ENCODE data around the gene CBX2. TPM values are rescaled to one million over a fixed set of nuclear protein-coding genes. Genes with fewer than 3 reads are reported as not detected.

CBX2 gene
- total and polyA plus RNA-seq, 9 donors, result 6.1 to 14.4 (median 11.3) TPM

DNA sequence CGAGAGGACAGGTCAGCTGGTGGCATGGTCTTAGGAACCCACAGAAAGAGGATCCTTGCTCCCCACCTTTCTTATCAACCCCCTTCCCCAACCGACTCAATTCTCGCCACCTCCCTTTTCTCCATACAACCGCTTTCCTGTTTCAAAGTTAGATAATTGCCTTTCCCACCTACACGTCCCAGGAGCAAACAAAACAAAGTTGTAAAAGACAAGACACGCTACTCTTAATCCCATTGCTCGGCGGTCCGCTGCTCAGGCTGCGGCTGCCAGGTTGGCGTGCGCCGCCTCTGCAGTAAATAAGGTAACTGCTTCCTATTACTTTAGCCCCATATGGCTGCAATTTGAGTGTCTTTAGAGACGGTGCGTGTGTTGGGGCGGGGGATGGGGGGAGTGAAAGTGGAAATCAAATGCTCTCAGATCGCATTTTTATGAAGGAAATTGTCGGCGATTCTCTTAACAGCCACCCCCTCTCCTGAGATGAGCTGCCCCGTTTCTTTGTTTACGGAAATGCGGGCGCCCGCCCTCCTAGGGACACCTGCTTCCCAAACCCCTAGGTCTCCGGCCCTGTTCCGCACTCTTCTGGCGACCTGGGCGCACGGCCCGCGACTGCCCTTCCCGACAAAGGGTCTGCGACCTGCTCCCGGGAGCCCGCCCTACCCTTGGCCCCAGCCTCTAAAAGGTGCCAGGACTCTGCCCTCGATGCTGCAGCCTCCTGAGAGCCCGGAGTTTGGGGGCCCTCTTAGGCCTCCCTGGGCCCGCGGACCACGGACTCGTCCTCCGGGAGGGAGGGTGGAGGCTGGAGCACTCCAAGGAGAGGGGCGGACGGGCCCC lies 22.6 kb downstream of the CBX2 start:
- DNase-seq, result peak; percentile 77
- Histone ChIP-seq H3K4me3 (ENCODE audit: low read length) (no peak overlapping the region), H3K9me3 (replicated peaks; ENCODE audit: control insufficient read depth, low read depth, low read length) (no peaks in the 10 kb centered on the region), H3K27ac (ENCODE audit: low read length) (no peak overlapping the region), H3K4me1 (ENCODE audit: control insufficient read depth, insufficient read depth, low read length) (peaks cover 69% of the 10 kb centered on the region), H3K27me3 (ENCODE audit: control insufficient read depth, insufficient read depth, low read length) (peaks cover 81% of the 10 kb centered on the region), H3K36me3 (ENCODE audit: control insufficient read depth, insufficient read depth, low read length) (no peaks in the 10 kb centered on the region)
- WGBS (ENCODE audit: insufficient coverage), result under 1% methylated on average over 30 of the region's 44 CpGs

DNA sequence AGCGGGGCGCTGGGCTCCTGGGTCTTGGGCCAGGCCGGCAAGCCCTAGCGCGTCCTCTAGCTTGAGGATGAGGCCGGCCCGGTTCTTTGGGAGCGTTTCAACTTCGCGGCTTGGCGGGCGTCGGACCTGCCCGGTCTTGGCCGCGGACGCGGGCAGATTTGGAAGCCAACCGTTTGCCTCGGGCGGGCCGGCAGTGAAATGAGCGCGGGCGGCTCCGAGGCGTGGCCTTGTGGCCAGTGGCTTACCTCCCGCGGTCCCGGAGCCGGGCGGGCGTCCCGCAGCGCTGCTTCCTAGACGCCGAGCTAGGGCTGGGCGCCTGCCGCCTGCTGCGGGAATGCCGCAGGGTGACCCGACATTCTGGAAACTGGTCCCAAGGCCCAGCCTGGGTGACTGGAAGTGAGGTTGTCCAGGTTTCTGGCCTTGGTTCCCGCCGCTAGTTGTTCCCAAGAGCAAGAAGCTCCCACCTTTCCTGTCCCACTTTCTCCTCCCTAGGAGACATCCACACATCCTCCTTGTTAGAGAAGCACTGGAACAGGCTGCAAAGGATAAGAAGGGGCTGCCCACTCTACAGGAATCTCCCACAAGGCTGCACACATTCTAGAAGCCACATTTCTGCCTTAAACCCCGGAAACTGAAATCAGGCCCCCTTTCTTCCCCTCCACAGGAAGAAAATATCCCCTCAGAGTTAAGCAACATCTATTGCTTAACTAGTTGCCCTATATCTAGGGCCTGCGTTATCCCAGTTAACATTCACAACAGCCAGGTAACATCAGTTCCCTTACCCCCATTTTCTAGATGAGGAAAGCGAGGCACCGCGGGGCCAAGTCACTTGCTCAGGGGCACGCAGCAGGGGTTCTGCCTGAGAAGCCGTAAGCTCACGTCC lies 23.4 kb downstream of the CBX2 start:
- peak; percentile 25 for DNase-seq
- 3% methylated on average over 50 of the region's 52 CpGs for WGBS (ENCODE audit: insufficient coverage)
- Histone ChIP-seq H3K4me3 (ENCODE audit: low read length) (no peak overlapping the region), H3K4me1 (ENCODE audit: control insufficient read depth, insufficient read depth, low read length) (peaks cover 62% of the 10 kb centered on the region), H3K9me3 (replicated peaks; ENCODE audit: control insufficient read depth, low read depth, low read length) (no peaks in the 10 kb centered on the region), H3K36me3 (ENCODE audit: control insufficient read depth, insufficient read depth, low read length) (no peaks in the 10 kb centered on the region), H3K27ac (ENCODE audit: low read length) (no peak overlapping the region), H3K27me3 (ENCODE audit: control insufficient read depth, insufficient read depth, low read length) (peaks cover 88% of the 10 kb centered on the region)

DNA sequence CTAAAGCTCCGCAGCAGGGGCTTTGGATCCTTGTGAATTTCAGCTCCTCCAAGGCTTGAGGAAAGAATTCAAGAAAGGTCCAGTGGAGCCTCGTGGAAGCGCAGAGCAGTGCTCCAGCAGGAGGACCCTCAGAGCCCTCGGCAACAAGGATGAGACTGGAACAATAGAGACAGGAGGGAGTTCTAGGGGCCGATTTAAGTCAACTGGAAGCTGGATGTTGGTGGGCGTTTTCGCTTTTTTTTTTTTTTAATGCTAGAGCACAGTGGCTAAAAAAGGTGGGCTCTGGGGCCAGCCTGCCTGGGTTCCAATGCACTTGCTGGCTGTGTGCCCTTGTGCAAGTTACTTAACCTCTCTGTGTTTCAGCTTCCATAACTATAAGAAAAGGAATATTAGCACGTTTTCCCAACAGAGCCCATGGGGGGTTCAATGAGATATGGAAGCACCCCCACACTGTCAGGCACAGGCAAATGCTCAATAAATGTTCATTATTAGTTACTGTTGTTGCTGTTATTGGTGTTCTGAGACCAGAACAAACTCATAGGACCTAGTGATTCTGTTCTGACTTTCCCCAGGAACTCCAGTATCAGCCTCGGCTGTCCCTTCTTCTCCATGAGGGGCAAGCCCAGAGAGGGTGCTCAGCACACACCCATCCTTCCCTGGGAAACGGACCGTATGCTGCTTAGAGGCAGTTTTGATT lies 24.2 kb downstream of the CBX2 start:
- H3K4me3 ChIP-seq (ENCODE audit: low read length), result no peak overlapping the region
- 5% methylated on average over 10 of the region's 11 CpGs for WGBS (ENCODE audit: insufficient coverage)
- H3K9me3 ChIP-seq (replicated peaks; ENCODE audit: control insufficient read depth, low read depth, low read length), result no peaks in the 10 kb centered on the region
- no peak for DNase-seq
- H3K4me1 ChIP-seq (ENCODE audit: control insufficient read depth, insufficient read depth, low read length), result peaks cover 61% of the 10 kb centered on the region
- no peak overlapping the region for H3K27ac ChIP-seq (ENCODE audit: low read length)
- H3K36me3 ChIP-seq (ENCODE audit: control insufficient read depth, insufficient read depth, low read length), result no peaks in the 10 kb centered on the region
- H3K27me3 ChIP-seq (ENCODE audit: control insufficient read depth, insufficient read depth, low read length), result peaks cover 96% of the 10 kb centered on the region

DNA sequence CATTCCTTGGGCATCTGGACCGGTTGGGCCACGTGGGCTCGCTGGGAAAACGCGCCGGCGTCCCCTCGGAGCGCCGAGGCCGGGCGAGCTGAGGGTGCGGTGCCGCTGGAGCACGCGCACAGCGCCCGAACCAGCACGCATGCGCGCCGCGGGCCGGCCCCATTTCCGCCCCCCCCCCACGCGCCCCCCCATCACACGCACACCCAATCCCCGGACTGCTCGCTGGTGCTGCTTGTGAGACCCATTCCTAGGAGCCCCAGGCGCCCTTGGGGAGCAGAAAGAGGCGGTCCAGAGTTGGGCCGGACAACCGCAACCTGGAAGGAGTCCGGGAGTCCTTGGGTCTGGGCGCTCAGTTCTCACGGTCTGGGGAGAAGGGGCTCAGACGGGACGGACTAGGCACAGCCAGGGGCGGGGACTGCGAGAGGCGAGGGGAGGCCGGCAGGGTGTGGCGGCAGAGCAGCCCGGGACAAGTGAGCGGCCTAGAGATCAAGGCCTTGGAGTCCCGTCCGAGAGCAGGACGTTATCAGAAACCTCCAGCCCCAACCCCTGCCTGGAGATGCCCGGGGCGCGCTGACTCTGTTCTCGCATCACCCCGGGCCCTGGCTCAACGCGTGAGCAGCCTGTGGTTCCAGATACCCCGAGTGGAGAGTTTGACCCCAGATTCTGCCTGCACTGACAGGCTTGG lies 24.9 kb downstream of the CBX2 start:
- no peak for DNase-seq
- Histone ChIP-seq H3K27me3 (ENCODE audit: control insufficient read depth, insufficient read depth, low read length) (peaks cover 100% of the 10 kb centered on the region), H3K4me3 (ENCODE audit: low read length) (no peak overlapping the region), H3K27ac (ENCODE audit: low read length) (no peak overlapping the region), H3K9me3 (replicated peaks; ENCODE audit: control insufficient read depth, low read depth, low read length) (no peaks in the 10 kb centered on the region), H3K4me1 (ENCODE audit: control insufficient read depth, insufficient read depth, low read length) (peaks cover 58% of the 10 kb centered on the region), H3K36me3 (ENCODE audit: control insufficient read depth, insufficient read depth, low read length) (no peaks in the 10 kb centered on the region)
- WGBS (ENCODE audit: insufficient coverage), result 2% methylated on average over 48 of the region's 57 CpGs

DNA sequence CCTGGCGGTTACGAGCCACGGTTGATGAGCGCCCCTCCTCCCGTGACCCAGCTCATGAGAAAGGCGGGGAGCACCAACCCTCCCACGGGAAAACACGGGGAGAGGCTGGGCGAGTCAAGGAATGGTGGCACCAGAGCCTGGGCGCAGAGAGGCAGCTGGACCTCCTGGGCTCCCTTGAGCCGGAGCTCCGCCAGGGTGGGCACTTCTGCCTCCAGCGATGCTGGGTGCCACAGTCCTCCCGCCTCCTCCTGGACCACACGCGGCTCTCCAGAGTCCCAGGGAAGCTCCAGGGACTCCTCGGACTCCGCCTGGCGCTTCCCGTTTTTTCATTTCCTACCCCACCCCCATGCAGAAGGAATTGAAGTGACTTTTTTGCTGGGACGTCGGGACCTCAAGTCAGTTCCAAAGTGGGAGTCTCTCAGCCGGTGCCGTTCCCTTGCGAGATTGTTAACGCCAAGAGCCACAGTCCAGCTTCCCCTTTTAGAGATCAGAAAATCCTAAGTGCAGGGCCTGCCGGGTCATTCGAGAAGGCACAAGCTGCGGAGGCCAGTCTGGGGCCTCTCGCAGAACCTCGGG lies 25.6 kb downstream of the CBX2 start:
- Histone ChIP-seq H3K9me3 (replicated peaks; ENCODE audit: control insufficient read depth, low read depth, low read length) (no peaks in the 10 kb centered on the region), H3K4me3 (ENCODE audit: low read length) (no peak overlapping the region), H3K36me3 (ENCODE audit: control insufficient read depth, insufficient read depth, low read length) (no peaks in the 10 kb centered on the region), H3K27ac (ENCODE audit: low read length) (no peak overlapping the region), H3K4me1 (ENCODE audit: control insufficient read depth, insufficient read depth, low read length) (peaks cover 52% of the 10 kb centered on the region), H3K27me3 (ENCODE audit: control insufficient read depth, insufficient read depth, low read length) (peaks cover 100% of the 10 kb centered on the region)
- WGBS (ENCODE audit: insufficient coverage), result 8% methylated on average over 26 of the region's 31 CpGs
- no peak for DNase-seq

DNA sequence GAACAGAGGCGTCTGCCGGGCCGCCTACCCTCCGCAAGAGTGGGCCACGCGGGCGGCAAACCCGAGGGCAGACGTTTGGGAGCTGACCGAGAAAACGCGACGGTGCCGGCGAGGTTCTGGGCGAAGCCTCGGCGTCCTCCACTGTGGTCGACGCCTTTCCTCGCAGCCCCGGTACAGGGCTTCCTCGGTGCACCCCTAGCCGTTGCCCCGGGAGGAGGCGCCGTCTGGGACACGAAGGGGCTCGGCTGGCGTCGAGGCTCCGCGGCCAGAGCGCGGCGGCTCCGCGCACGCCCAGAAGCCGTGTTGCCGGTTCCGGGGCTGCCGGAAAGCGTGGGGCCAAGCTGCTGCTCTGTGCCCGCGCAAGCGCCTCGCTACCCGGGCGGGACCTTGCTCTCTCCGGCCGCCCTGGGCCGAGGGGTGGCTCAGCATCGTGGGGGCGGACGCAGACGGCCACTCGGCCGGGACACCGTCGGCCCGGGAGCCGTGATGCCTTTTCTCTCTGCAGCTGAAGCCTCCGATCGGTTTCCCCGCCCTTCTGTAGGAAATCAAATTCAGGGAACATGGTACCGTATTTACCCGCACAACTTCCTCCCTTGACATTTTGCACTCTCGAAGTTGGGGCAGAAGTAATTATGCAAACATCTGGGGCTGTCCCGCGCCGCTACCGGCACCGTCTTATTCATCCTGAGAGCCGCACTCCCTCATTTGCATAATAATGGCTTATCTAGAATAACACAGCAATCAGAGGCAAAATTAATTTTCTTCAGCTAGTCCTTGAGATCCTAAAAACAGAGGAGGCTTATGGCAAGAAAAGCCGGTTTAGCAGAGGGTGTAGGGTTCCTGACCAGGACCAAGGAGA lies 26.3 kb downstream of the CBX2 start:
- H3K4me1 ChIP-seq (ENCODE audit: control insufficient read depth, insufficient read depth, low read length), result peaks cover 45% of the 10 kb centered on the region
- no peaks in the 10 kb centered on the region for H3K36me3 ChIP-seq (ENCODE audit: control insufficient read depth, insufficient read depth, low read length)
- no peaks in the 10 kb centered on the region for H3K9me3 ChIP-seq (replicated peaks; ENCODE audit: control insufficient read depth, low read depth, low read length)
- WGBS (ENCODE audit: insufficient coverage), result 1% methylated on average over 64 of the region's 76 CpGs
- no peak overlapping the region for H3K27ac ChIP-seq (ENCODE audit: low read length)
- H3K27me3 ChIP-seq (ENCODE audit: control insufficient read depth, insufficient read depth, low read length), result peaks cover 100% of the 10 kb centered on the region
- DNase-seq, result no peak
- no peak overlapping the region for H3K4me3 ChIP-seq (ENCODE audit: low read length)

DNA sequence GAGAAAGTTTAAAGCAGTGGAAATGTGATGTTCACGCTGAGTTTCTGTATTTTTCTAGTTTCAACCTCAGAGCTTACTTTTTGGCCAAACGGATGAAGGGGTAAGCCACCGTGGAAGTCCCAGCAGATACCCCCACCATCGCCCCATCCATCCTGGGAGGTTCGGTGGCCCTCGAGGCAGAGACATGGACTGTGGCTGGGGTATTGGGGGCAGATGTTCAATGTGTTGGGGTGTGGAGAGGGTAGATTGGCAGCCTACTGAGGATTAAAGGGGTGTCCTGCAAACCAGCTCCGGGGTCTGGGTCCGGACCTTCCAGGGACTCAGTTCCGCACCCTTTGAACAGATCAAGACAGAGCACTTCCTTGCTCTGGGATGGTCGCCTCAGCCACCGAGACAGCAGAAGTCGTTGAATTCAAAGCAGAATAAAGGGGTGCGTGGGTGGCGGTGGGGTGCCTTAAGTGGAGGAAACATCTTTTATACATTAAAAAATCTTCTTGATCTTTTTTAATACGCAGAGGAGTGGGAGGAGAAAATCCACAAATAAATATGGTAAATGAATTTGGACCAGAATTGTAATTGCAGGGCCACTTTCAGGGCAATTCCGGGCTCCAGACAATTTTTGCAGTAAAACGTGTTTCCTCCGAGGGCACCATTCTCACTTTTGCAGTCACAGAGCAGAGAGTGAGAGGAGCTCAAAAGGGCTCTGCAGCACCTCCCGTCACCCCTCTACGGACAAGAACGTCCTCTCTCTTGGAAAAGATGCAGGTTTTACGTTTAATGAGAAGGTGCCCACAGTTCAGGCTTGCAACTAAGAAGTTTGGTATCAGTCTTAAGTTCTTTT lies 27.1 kb downstream of the CBX2 start:
- Histone ChIP-seq H3K27ac (ENCODE audit: low read length) (no peak overlapping the region), H3K4me1 (ENCODE audit: control insufficient read depth, insufficient read depth, low read length) (peaks cover 43% of the 10 kb centered on the region), H3K27me3 (ENCODE audit: control insufficient read depth, insufficient read depth, low read length) (peaks cover 99% of the 10 kb centered on the region), H3K4me3 (ENCODE audit: low read length) (no peak overlapping the region), H3K9me3 (replicated peaks; ENCODE audit: control insufficient read depth, low read depth, low read length) (no peaks in the 10 kb centered on the region), H3K36me3 (ENCODE audit: control insufficient read depth, insufficient read depth, low read length) (no peaks in the 10 kb centered on the region)
- DNase-seq, result no peak
- 4% methylated on average over 3 of the region's 22 CpGs for WGBS (ENCODE audit: insufficient coverage)

DNA sequence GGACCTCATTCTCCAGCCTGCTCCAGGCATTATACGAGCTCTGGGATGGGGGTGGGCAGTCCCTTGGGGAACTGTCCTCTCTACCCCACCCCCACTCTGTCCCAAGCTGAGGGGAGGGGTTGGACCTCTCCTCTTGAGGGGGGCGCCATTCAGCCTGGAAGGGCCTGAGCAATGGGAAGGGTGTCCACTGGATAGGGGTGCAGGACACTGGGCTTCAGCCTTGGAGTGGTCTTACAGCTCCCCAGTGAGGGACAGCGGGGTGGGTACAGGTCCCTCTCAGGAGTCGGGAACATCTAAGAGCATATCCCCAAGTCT lies 28.5 kb downstream of the CBX2 start:
- no peaks in the 10 kb centered on the region for H3K9me3 ChIP-seq (replicated peaks; ENCODE audit: control insufficient read depth, low read depth, low read length)
- H3K4me3 ChIP-seq (ENCODE audit: low read length), result no peak overlapping the region
- DNase-seq, result no peak
- no peak overlapping the region for H3K27ac ChIP-seq (ENCODE audit: low read length)
- H3K27me3 ChIP-seq (ENCODE audit: control insufficient read depth, insufficient read depth, low read length), result peaks cover 98% of the 10 kb centered on the region
- 57% methylated on average over 1 of the region's 4 CpGs for WGBS (ENCODE audit: insufficient coverage)
- no peaks in the 10 kb centered on the region for H3K36me3 ChIP-seq (ENCODE audit: control insufficient read depth, insufficient read depth, low read length)
- H3K4me1 ChIP-seq (ENCODE audit: control insufficient read depth, insufficient read depth, low read length), result peaks cover 41% of the 10 kb centered on the region

All from muscle of leg (tissue), 11 donors.